ENCODE measurements around the gene MPPED1. TPM values are rescaled to one million over a fixed set of nuclear protein-coding genes. Genes with fewer than 3 reads are reported as not detected.

The MPPED1 gene
- total and polyA plus RNA-seq, 2 of the 13 experiments (the other 11 are each of a cell fraction or from before 2014, with no cell fraction given) = 0.77 TPM; not detected in 1

- 42% methylated on average over 7 of the region's 7 CpGs for WGBS (ENCODE audit: low lambda C conversion rate)
- no peak overlapping the region for H3K27ac ChIP-seq (ENCODE audit: extremely low read length, insufficient read depth, low read length)
- no peaks in the 10 kb centered on the region for H3K4me1 ChIP-seq (ENCODE audit: insufficient read depth, low read length)
- H2AFZ ChIP-seq (ENCODE audit: low read length) = no peak overlapping the region
- no peaks in the 10 kb centered on the region for H3K9me3 ChIP-seq (ENCODE audit: low read length)
- no peaks in the 10 kb centered on the region for H3K36me3 ChIP-seq (replicated peaks in 1 of 2; ENCODE audit: control insufficient read depth in 1 of 2, insufficient read depth in 2 of 2, low read length in 2 of 2)
- no peak overlapping the region for H3K9ac ChIP-seq (ENCODE audit: insufficient read depth, low read depth, low read length)
- no peaks in the 10 kb centered on the region for H4K20me1 ChIP-seq (ENCODE audit: insufficient read depth, low read length)
- TF ChIP-seq CERS6 (CRISPR knock-in tag; IDR thresholded peaks at IDR 0.05) (no peak), ZKSCAN5 (CRISPR knock-in tag; IDR thresholded peaks at IDR 0.05) (no peak), ZBTB40 (IDR thresholded peaks at IDR 0.05) (no peak), ZBTB40 (CRISPR knock-in tag; IDR thresholded peaks at IDR 0.05) (no peak), ZNF7 (CRISPR knock-in tag; IDR thresholded peaks at IDR 0.05) (no peak), FOXK1 (CRISPR knock-in tag; IDR thresholded peaks at IDR 0.05; ENCODE audit: borderline replicate concordance, low read depth) (no peak), MAFK (conservative IDR thresholded peaks at IDR 0.05 in 1 of 2, IDR thresholded peaks at IDR 0.05 in 1 of 2; ENCODE audit: low read length in 2 of 2) (peak; percentile 20 to 43; a peak in 3 of 4 replicates), ATF7 (IDR thresholded peaks at IDR 0.05) (0 out of 2 replicates have a peak, but pooled peaks have one; percentile 16), ATF7 (CRISPR knock-in tag; IDR thresholded peaks at IDR 0.05) (no peak), RBFOX2 (IDR thresholded peaks at IDR 0.05; ENCODE audit: low read depth, low read length) (no peak), CREB1 (IDR thresholded peaks at IDR 0.05) (peak; percentile 93), CREB1 (CRISPR knock-in tag; IDR thresholded peaks at IDR 0.05) (no peak), ARNT (IDR thresholded peaks at IDR 0.05) (no peak), IKZF1 (IDR thresholded peaks at IDR 0.05) (0 out of 2 replicates have a peak, but pooled peaks have one; percentile 40), PHF8 (CRISPR knock-in tag; IDR thresholded peaks at IDR 0.05) (no peak)
- H3K27me3 ChIP-seq (ENCODE audit: control insufficient read depth in 1 of 2, insufficient read depth in 2 of 2, low read length in 2 of 2) = no peaks in the 10 kb centered on the region
- FAIRE-seq = no peak
- intact Hi-C loops (cut with micrococcal nuclease; ENCODE audit: unreplicated experiment) (no loop called here), in situ Hi-C loops (cut with HindIII; ENCODE audit: extremely low pct_ligation_motif_present, low pct_unique_long_range_greater_than_20kb) (no loop called here)
- ATAC-seq = no peak
- no peak for DNase-seq (ENCODE audit: low spot score)
- CTCF ChIA-PET (ENCODE audit: low intra/inter-chr PET ratio, low total read pairs) = no interaction called here
- H3K4me2 ChIP-seq (ENCODE audit: low read depth, low read length) = no peak overlapping the region
- POLR2A ChIA-PET = no interaction called here
- H3K79me2 ChIP-seq (ENCODE audit: insufficient read depth, low read length) = no peaks in the 10 kb centered on the region
- BruUV-seq (replicated peaks) = no TSS peak
- H3K4me3 ChIP-seq (replicated peaks in 1 of 3; ENCODE audit: insufficient read depth in 1 of 3, low read depth in 2 of 3, low read length in 3 of 3) = no peak overlapping the region
Measured at GRCh38 chr22:43504666-43505261, 93.0 kb downstream of the MPPED1 start.
